Keratinocyte (primary cell): ENCODE data around the gene RALGPS1. TPM values are rescaled to one million over a fixed set of nuclear protein-coding genes. Genes with fewer than 3 reads are reported as not detected.

Experiments used
- DNase-seq: peaks from one replicate; pipeline ENCODE4 v3.0.0-alpha.2; 2011; ENCODE audit warnings: low read depth, missing footprints, low spot score
- FAIRE-seq: peaks from 2 replicates; lab custom pipeline; 2011; peaks lifted over from hg19 to GRCh38; lab: Jason Lieb, UNC
- H2AFZ ChIP-seq: 2 replicates; pipeline ENCODE4 v1.6.0; 2012; ENCODE audit warnings: low read length, control low read depth, inconsistent platforms; ENCODE audit not compliant: control insufficient read depth
- H3K27ac ChIP-seq: 2 replicates; pipeline ENCODE4 v1.5.1; 2011; ENCODE audit warnings: low read length; ENCODE audit not compliant: control insufficient read depth, insufficient read depth
- H3K27me3 ChIP-seq: 3 replicates; pipeline ENCODE4 v1.6.0; 2011; ENCODE audit warnings: low read length; ENCODE audit not compliant: control insufficient read depth, insufficient read depth; ENCODE audit errors: extremely low read depth
- H3K36me3 ChIP-seq, 2 experiments: 2 replicates in 1 of 2; 3 replicates in 1 of 2; pipeline ENCODE4 v1.5.1; 2011; ENCODE audit warnings: low read length in 2 of 2, mild to moderate bottlenecking in 1 of 2; ENCODE audit not compliant: control insufficient read depth in 2 of 2, insufficient read depth in 2 of 2; ENCODE audit errors: extremely low read depth in 1 of 2
- H3K4me1 ChIP-seq: 3 replicates; pipeline ENCODE4 v1.5.1; 2011; ENCODE audit warnings: low read length; ENCODE audit not compliant: control insufficient read depth, insufficient read depth; ENCODE audit errors: extremely low read depth
- H3K4me2 ChIP-seq: 3 replicates; pipeline ENCODE4 v1.6.0; 2011; ENCODE audit warnings: low read depth, low read length; ENCODE audit not compliant: control insufficient read depth, insufficient read depth; ENCODE audit errors: extremely low read depth
- H3K4me3 ChIP-seq, 3 experiments: fragments of 200-600 bp in 1 of 3; sonication (generic) in 1 of 3; 2 replicates in 2 of 3; 3 replicates in 1 of 3; pipeline ENCODE4 v1.5.1; 2011 to 2016; ENCODE audit warnings: low read length in 3 of 3, mild to moderate bottlenecking in 3 of 3, control low read depth in 2 of 3, inconsistent platforms in 1 of 3, low read depth in 1 of 3, mixed read lengths in 1 of 3, mixed run types in 1 of 3, moderate library complexity in 1 of 3; ENCODE audit not compliant: control insufficient read depth in 2 of 3, insufficient read depth in 2 of 3; ENCODE audit errors: extremely low read depth in 1 of 3
- H3K79me2 ChIP-seq: 2 replicates; pipeline ENCODE4 v1.6.0; 2012; ENCODE audit warnings: low read length; ENCODE audit not compliant: control insufficient read depth, insufficient read depth
- H3K9ac ChIP-seq: 3 replicates; pipeline ENCODE4 v1.6.0; 2011; ENCODE audit warnings: low read length; ENCODE audit not compliant: control insufficient read depth, insufficient read depth; ENCODE audit errors: extremely low read depth
- H3K9me1 ChIP-seq: 3 replicates; pipeline ENCODE4 v1.6.0; 2011; ENCODE audit warnings: low read length; ENCODE audit not compliant: control insufficient read depth, insufficient read depth; ENCODE audit errors: extremely low read depth
- H3K9me3 ChIP-seq: 2 replicates; pipeline ENCODE4 v1.5.1; 2012; ENCODE audit warnings: low read depth, low read length; ENCODE audit not compliant: control insufficient read depth
- H4K20me1 ChIP-seq: 3 replicates; pipeline ENCODE4 v1.6.0; 2011; ENCODE audit warnings: low read length; ENCODE audit not compliant: control insufficient read depth, insufficient read depth; ENCODE audit errors: extremely low read depth
- CTCF ChIP-seq, 3 experiments: IDR thresholded peaks in 1 of 3; conservative IDR thresholded peaks in 1 of 3; optimal IDR thresholded peaks in 1 of 3; 2 replicates in 2 of 3; 3 replicates in 1 of 3; pipeline versions ENCODE3 to v1.5.1; 2011; ENCODE audit warnings: low read length in 3 of 3, mild to moderate bottlenecking in 3 of 3, moderate library complexity in 2 of 3, control low read depth in 1 of 3, inconsistent platforms in 1 of 3; ENCODE audit not compliant: insufficient read depth in 2 of 3; ENCODE audit errors: extremely low read depth in 1 of 3
- EZH2 ChIP-seq: IDR thresholded peaks from one replicate; pipeline ENCODE4 v1.6.1; 2012; ENCODE audit warnings: inconsistent platforms, mild to moderate bottlenecking, low read length, moderate library complexity
- dilution Hi-C: fragments of 300-500 bp; cut with MboI; formaldehyde crosslinking; loops from one replicate; pipeline ENCODE4 v1.7.0; 2020; ENCODE audit warnings: low sequenced_read_pairs; ENCODE audit not compliant: extremely low pct_ligation_motif_present
- polyA plus RNA-seq, 5 experiments: library from polyadenylated mRNA; depleted of rRNA in 3 of 5; stranded (reverse) in 3 of 5; stranded (forward) in 1 of 5; unstranded in 1 of 5; fragments of >200 nt; gene quantifications; 1 replicate in 1 of 5; 2 replicates in 3 of 5; 3 replicates in 1 of 5; pipeline versions ENCODE4 v1.2.1 to v1.2.3, GENCODE V29; 2011 to 2012; ENCODE audit warnings: missing spikeins in 2 of 5, low read depth in 1 of 5, low replicate concordance in 1 of 5

The RALGPS1 gene
- polyA plus RNA-seq, 1 donor (not counting 4 experiments of a cell fraction or from before 2014, with no cell fraction given) = 0.56 TPM

DNA sequence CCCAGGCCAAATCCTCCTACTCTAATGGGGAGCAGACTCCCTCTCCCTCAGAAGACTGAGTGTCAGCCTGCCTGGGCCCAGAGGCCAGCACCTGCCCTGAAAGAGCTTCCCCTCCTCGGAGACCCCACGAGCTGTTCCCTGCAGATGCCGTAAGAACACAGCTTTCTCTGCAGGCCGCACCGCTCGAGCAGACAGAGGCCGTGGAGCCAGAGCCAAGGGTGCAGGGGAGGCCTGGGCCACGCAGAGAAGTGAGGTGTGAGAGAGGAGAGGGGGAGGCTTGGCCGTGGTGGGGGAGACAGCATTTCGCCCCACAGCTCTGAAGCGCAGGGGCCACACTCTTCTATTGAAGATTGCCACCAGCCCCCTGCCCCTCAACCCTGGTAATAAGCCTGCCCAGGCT, 287.1 kb downstream of the RALGPS1 start:
- no peak overlapping the region for H3K4me2 ChIP-seq
- no peaks in the 10 kb centered on the region for H3K9me1 ChIP-seq
- no peaks in the 10 kb centered on the region for H3K36me3 ChIP-seq
- no peak for FAIRE-seq
- no peaks in the 10 kb centered on the region for H3K79me2 ChIP-seq
- peaks cover 28% of the 10 kb centered on the region for H3K27me3 ChIP-seq
- H3K4me1 ChIP-seq = no peaks in the 10 kb centered on the region
- H4K20me1 ChIP-seq = no peaks in the 10 kb centered on the region
- dilution Hi-C loops = no loop called here
- H3K4me3 ChIP-seq = no peak overlapping the region
- no peak for TF ChIP-seq CTCF (optimal IDR thresholded peaks at IDR 0.05 in 1 of 3, IDR thresholded peaks at IDR 0.05 in 1 of 3, conservative IDR thresholded peaks at IDR 0.05 in 1 of 3; ENCODE audit: extremely low read depth in 1 of 3, insufficient read depth in 2 of 3, low read length in 3 of 3)
- no peak overlapping the region for H3K27ac ChIP-seq
- H3K9ac ChIP-seq = no peak overlapping the region
- no peak for DNase-seq
- no peak overlapping the region for H2AFZ ChIP-seq
- no peaks in the 10 kb centered on the region for H3K9me3 ChIP-seq

DNA sequence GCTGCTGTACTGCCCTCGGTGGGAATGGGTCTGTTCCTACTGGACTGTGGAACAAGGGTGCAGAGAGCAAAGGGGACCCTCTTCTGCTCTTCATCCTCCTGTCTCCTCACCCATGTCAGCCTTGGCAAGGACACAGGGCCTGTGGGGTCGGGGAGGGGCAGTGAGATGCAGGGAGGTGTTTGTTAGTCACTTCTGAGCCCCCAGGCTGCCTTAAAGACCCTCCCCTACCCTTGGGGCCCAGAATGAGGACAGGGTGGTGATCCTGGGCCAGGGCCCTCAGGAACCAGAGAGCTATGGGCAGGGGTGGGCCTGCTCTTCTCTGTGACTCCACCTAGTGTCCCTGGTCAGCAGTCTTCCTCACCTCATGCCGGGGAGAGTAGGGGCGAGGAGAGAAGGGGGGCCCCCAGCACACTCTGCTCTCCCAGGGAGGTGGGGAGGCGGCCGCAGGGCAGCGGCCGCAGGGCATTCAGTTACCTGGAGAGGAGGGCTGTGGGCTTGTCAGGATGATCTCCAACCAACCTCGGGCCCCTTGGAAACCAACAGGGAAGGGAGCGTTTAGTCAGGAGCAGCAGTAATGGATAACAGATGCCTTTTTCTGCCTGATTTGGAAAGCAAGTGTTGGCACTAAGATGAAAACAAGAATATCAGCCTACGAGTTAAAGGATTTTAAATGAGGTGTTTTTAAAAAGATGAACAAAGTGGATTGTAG, 288.0 kb downstream of the RALGPS1 start:
- no peak for FAIRE-seq
- Histone ChIP-seq H3K9me1 (no peaks in the 10 kb centered on the region), H3K27me3 (peaks cover 30% of the 10 kb centered on the region), H4K20me1 (no peaks in the 10 kb centered on the region), H3K9ac (no peak overlapping the region), H3K36me3 (no peaks in the 10 kb centered on the region), H3K4me1 (no peaks in the 10 kb centered on the region), H3K4me2 (no peak overlapping the region), H3K9me3 (no peaks in the 10 kb centered on the region), H3K79me2 (no peaks in the 10 kb centered on the region), H3K27ac (no peak overlapping the region), H3K4me3 (no peak overlapping the region), H2AFZ (no peak overlapping the region)
- no peak for TF ChIP-seq EZH2
- TF ChIP-seq CTCF (optimal IDR thresholded peaks at IDR 0.05 in 1 of 3, IDR thresholded peaks at IDR 0.05 in 1 of 3, conservative IDR thresholded peaks at IDR 0.05 in 1 of 3; ENCODE audit: extremely low read depth in 1 of 3, insufficient read depth in 2 of 3, low read length in 3 of 3) = no peak
- no peak for DNase-seq
- dilution Hi-C loops = no loop called here
